ENCODE data around the gene ACVR1.

- TF ChIP-seq CTCF (IDR thresholded peaks at IDR 0.05) (no peak), ZFX (IDR thresholded peaks at IDR 0.05; ENCODE audit: borderline replicate concordance) (no peak)
Measured at GRCh38 chr2:157918319-157918718, 42.2 kb upstream of the ACVR1 start.

Measured in 22Rv1 (cell line).